Omental fat pad (tissue), 4 donors: ENCODE data around the gene BNIP3. TPM values are rescaled to one million over a fixed set of nuclear protein-coding genes. Genes with fewer than 3 reads are reported as not detected.

Experiments
- ATAC-seq: fragments of 150-250 bp; one replicate; pipeline ENCODE4 v1.9.1; 2016; ENCODE audit warnings: mild to moderate bottlenecking, moderate library complexity; ENCODE audit not compliant: low FRiP score
- DNase-seq: peaks from one replicate; pipeline ENCODE4 v3.0.0-alpha.2; 2019; ENCODE audit warnings: low spot score
- CTCF ChIP-seq, 3 donors: fragments of 450-650 bp; IDR thresholded peaks; one replicate each; pipeline ENCODE4 v1.5.1; 2016 to 2017; ENCODE audit warnings: antibody characterized with exemption in 3 of 3, mild to moderate bottlenecking in 3 of 3, moderate library complexity in 2 of 3
- total RNA-seq, 4 donors: library from RNA; depleted of rRNA; stranded (reverse); fragments of >200 nt; gene quantifications; one replicate each; pipeline ENCODE4 v1.1.0, GENCODE V29; 2016

BNIP3 gene
- total RNA-seq, 4 donors from 2014 or later = 66.3 to 192 (median 149) TPM

- no peak for ATAC-seq
- TF ChIP-seq CTCF (IDR thresholded peaks at IDR 0.05) = no peak
- no peak for DNase-seq
Measured at GRCh38 chr10:131982796-131983195, 1.1 kb upstream of the BNIP3 start.

- DNase-seq (no peak), ATAC-seq (no peak)
- no peak for TF ChIP-seq CTCF (IDR thresholded peaks at IDR 0.05)
Measured at GRCh38 chr10:131982185-131982756, 548 bp upstream of the BNIP3 start.

GRCh38 chr10:131980761-131981428 lies 828 bp downstream of the BNIP3 start:
- no peak for DNase-seq
- ATAC-seq = no peak

GRCh38 chr10:131980321-131980720 lies 1.4 kb downstream of the BNIP3 start:
- DNase-seq (no peak), ATAC-seq (no peak)
- no peak for TF ChIP-seq CTCF (IDR thresholded peaks at IDR 0.05)

More at GRCh38 chr10:131980761-131981428, 828 bp downstream of the BNIP3 start:
- TF ChIP-seq CTCF (IDR thresholded peaks at IDR 0.05) = no peak

- no peak for TF ChIP-seq CTCF (IDR thresholded peaks at IDR 0.05)
- ATAC-seq (no peak), DNase-seq (no peak)
Measured at GRCh38 chr10:131979821-131980270, 1.9 kb downstream of the BNIP3 start.

- TF ChIP-seq CTCF (IDR thresholded peaks at IDR 0.05) = no peak
- DNase-seq (no peak), ATAC-seq (no peak)
Measured at GRCh38 chr10:131979336-131979735, 2.4 kb downstream of the BNIP3 start.

GRCh38 chr10:131978851-131979250 lies 2.9 kb downstream of the BNIP3 start:
- no peak for TF ChIP-seq CTCF (IDR thresholded peaks at IDR 0.05)

More at GRCh38 chr10:131978851-131979250, 2.9 kb downstream of the BNIP3 start:
- no peak for DNase-seq
- ATAC-seq = no peak
